ENCODE data around the gene PKN2. TPM values are rescaled to one million over a fixed set of nuclear protein-coding genes. Genes with fewer than 3 reads are reported as not detected.

PKN2 gene
- total RNA-seq, 1 experiment from 2014 or later = 32.6 TPM

DNA sequence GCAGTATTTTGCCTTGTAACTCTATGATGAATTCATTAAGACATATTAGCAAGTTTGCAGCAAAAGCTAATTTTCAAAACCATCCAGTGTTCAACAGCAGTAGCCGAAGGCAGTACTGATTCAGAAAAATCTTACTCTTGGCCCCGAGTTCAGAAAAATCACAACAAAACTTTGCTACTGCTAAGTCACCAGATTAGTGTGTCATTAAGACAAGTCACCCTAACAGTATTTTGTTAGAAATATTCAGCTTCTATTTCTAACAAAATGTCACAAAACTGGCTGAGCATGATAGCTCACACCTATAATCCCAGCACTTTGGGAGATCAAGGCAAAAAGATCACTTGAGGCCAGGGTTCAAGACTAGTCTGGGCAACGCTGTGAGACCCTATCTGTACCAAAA lies 199.1 kb downstream of the PKN2 start (continued):
- TF ChIP-seq NR3C1 (CRISPR knock-in tag; conservative IDR thresholded peaks at IDR 0.05; ENCODE audit: low read depth) = no peak
- no peak for TF ChIP-seq ZNF121 (CRISPR knock-in tag; IDR thresholded peaks at IDR 0.05)
- TF ChIP-seq GTF2I (CRISPR knock-in tag; conservative IDR thresholded peaks at IDR 0.05) = no peak
- TF ChIP-seq ZNF138 (CRISPR knock-in tag; conservative IDR thresholded peaks at IDR 0.05) = no peak
- TF ChIP-seq, protein P1, sequence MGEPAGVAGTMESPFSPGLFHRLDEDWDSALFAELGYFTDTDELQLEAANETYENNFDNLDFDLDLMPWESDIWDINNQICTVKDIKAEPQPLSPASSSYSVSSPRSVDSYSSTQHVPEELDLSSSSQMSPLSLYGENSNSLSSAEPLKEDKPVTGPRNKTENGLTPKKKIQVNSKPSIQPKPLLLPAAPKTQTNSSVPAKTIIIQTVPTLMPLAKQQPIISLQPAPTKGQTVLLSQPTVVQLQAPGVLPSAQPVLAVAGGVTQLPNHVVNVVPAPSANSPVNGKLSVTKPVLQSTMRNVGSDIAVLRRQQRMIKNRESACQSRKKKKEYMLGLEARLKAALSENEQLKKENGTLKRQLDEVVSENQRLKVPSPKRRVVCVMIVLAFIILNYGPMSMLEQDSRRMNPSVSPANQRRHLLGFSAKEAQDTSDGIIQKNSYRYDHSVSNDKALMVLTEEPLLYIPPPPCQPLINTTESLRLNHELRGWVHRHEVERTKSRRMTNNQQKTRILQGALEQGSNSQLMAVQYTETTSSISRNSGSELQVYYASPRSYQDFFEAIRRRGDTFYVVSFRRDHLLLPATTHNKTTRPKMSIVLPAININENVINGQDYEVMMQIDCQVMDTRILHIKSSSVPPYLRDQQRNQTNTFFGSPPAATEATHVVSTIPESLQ (CRISPR knock-in tag; IDR thresholded peaks at IDR 0.05) = no peak
- no peak for TF ChIP-seq MYBL2 (CRISPR knock-in tag; IDR thresholded peaks at IDR 0.05)

Other genes with a start within 250 kb of the PKN2 start
- gene GTF2B, start 207.3 kb downstream of the PKN2 start, total RNA-seq (2021) = 14.2 to 16.8 TPM (median 15.1 TPM) in 3 replicates

Data from WTC11 (cell line).